HG03039 (cell line): ENCODE results near the gene SPACA1.
"Not testable (repeated sequence)": the region's sequence is repeated elsewhere in the genome, so short reads cannot be mapped to it uniquely, and the experiment has no call there.

Experiments
- ATAC-seq: cut with Tn5 transposase; IDR thresholded peaks from one replicate; pipeline ENCODE4 v1.9.1; 2021; ENCODE audit warnings: mild to moderate bottlenecking, moderate library complexity; ENCODE audit not compliant: unreplicated experiment

Gene SPACA1

GRCh38 chr6:88047510-88048150, at the start of gene SPACA1:
Gene SPACA1, plus strand, starts transcription at chr6:88047841. Its CDS starts 65 bp downstream, at chr6:88047906.
- no peak for ATAC-seq

- no peak for ATAC-seq
Measured at GRCh38 chr6:88000713-88001112, 46.9 kb upstream of the SPACA1 start.

- not testable (repeated sequence) for ATAC-seq
Measured at GRCh38 chr6:88001279-88001678, 46.4 kb upstream of the SPACA1 start.

- no peak for ATAC-seq
Measured at GRCh38 chr6:88004707-88005106, 42.9 kb upstream of the SPACA1 start.

- ATAC-seq = no peak
Measured at GRCh38 chr6:88006557-88006956, 41.1 kb upstream of the SPACA1 start.

- no peak for ATAC-seq
Measured at GRCh38 chr6:88008411-88008810, 39.2 kb upstream of the SPACA1 start.

- no peak for ATAC-seq
Measured at GRCh38 chr6:88008831-88009231, 38.8 kb upstream of the SPACA1 start.

- ATAC-seq = no peak
Measured at GRCh38 chr6:88013015-88013414, 34.6 kb upstream of the SPACA1 start.

- no peak for ATAC-seq
Measured at GRCh38 chr6:88013554-88013953, 34.1 kb upstream of the SPACA1 start.

- no peak for ATAC-seq
Measured at GRCh38 chr6:88020439-88020838, 27.2 kb upstream of the SPACA1 start.

- no peak for ATAC-seq
Measured at GRCh38 chr6:88024696-88025095, 22.9 kb upstream of the SPACA1 start.

GRCh38 chr6:88031550-88031949, 16.1 kb upstream of the SPACA1 start:
- no peak for ATAC-seq

GRCh38 chr6:88044530-88044929, 3.1 kb upstream of the SPACA1 start:
- ATAC-seq = no peak

GRCh38 chr6:88045521-88046136, 2.0 kb upstream of the SPACA1 start:
- no peak for ATAC-seq

- no peak for ATAC-seq
Measured at GRCh38 chr6:88048578-88048977, 937 bp downstream of the SPACA1 start.

GRCh38 chr6:88050140-88050818, 2.6 kb downstream of the SPACA1 start:
- ATAC-seq = no peak

GRCh38 chr6:88059191-88059590, 11.6 kb downstream of the SPACA1 start:
- no peak for ATAC-seq

- no peak for ATAC-seq
Measured at GRCh38 chr6:88062376-88062775, 14.7 kb downstream of the SPACA1 start.

- no peak for ATAC-seq
Measured at GRCh38 chr6:88072462-88072861, 24.8 kb downstream of the SPACA1 start.

GRCh38 chr6:88074791-88075190, 27.1 kb downstream of the SPACA1 start:
- ATAC-seq = no peak

- ATAC-seq = no peak
Measured at GRCh38 chr6:88077305-88077704, 29.7 kb downstream of the SPACA1 start.

GRCh38 chr6:88086792-88087191, 39.2 kb downstream of the SPACA1 start:
- no peak for ATAC-seq
